GM19099 (cell line): ENCODE data around the gene ZNF724.

ENCODE experiments used
- POLR2A ChIP-seq: IDR thresholded peaks from 3 replicates; pipeline ENCODE4 v1.6.1; 2011; ENCODE audit warnings: low read depth; ENCODE audit not compliant: insufficient read length; ENCODE audit errors: extremely low read depth

Gene ZNF724

GRCh38 chr19:23254141-23254910 lies 4.1 kb upstream of the ZNF724 start:
- no peak for TF ChIP-seq POLR2A

GRCh38 chr19:23241419-23241818 lies 8.8 kb downstream of the ZNF724 start:
- no peak for TF ChIP-seq POLR2A

DNA sequence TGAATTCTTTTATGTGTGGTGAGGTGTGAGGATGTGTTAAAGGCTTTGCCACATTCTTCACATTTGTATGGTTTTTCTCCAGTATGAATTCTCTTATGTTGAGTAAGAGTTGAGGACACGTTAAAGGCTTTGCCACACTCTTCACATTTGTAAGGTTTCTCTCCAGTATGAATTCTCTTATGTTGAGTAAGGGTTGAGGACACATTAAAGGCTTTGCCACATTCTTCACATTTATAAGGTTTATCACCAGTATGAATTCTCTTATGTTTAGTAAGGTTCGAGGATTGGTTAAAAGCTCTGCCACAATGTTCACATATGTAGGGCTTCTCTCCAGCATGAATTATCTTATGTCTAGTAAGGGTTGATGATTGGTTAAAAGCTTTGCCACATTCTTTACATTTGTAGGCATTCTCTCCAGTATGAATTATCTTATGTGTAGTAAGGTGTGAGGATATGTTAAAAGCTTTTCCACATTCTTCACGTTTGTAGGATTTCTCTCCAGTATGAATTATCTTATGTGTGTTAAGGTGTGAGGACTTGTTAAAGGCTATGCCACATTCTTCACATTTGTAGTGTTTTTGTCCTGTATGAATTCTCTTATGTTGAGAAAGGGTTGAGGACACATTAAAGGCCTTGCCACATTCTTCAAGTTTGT lies 27.1 kb downstream of the ZNF724 start:
- TF ChIP-seq POLR2A = no peak

GRCh38 chr19:23203841-23204344 lies 46.3 kb downstream of the ZNF724 start:
- no peak for TF ChIP-seq POLR2A

- TF ChIP-seq POLR2A = no peak
Observed at GRCh38 chr19:23190341-23190740, 59.9 kb downstream of the ZNF724 start.

GRCh38 chr19:23183251-23183650 lies 66.9 kb downstream of the ZNF724 start:
- no peak for TF ChIP-seq POLR2A
